Ascending aorta (tissue), 2 donors: ENCODE measurements around the gene MARCHF3. TPM values are rescaled to one million over a fixed set of nuclear protein-coding genes. Genes with fewer than 3 reads are reported as not detected.

ENCODE experiments used
- DNase-seq, 2 donors: peaks; one replicate each; pipeline ENCODE4 v3.0.0-alpha.2; 2019; ENCODE audit warnings: low spot score in 2 of 2
- H3K27ac ChIP-seq, 2 donors: fragments of 200-600 bp; sonication (generic); one replicate each; pipeline ENCODE4 v1.5.1; 2016 to 2017; ENCODE audit warnings: mild to moderate bottlenecking in 1 of 2
- H3K27me3 ChIP-seq: fragments of 200-600 bp; sonication (generic); one replicate; pipeline ENCODE4 v1.5.1; 2017
- H3K36me3 ChIP-seq, 2 donors: fragments of 200-600 bp; sonication (generic); one replicate each; pipeline ENCODE4 v1.5.1; 2016
- H3K4me1 ChIP-seq, 2 donors: fragments of 200-600 bp; sonication (generic); one replicate each; pipeline ENCODE4 v1.5.1; 2016 to 2017; ENCODE audit warnings: mild to moderate bottlenecking in 1 of 2
- H3K4me3 ChIP-seq, 2 donors: fragments of 200-600 bp; sonication (generic); one replicate each; pipeline ENCODE4 v1.5.1; 2016 to 2017; ENCODE audit warnings: mild to moderate bottlenecking in 1 of 2
- H3K9me3 ChIP-seq, 2 donors: fragments of 200-600 bp; sonication (generic); one replicate each; pipeline ENCODE4 v1.5.1; 2016
- CTCF ChIP-seq, 3 experiments: fragments of 200-600 bp in 2 of 3; fragments of 450-650 bp in 1 of 3; sonication (generic) in 2 of 3; IDR thresholded peaks; one replicate each; pipeline ENCODE4 v1.5.1; 2016 to 2019; ENCODE audit warnings: antibody characterized with exemption in 3 of 3, mild to moderate bottlenecking in 1 of 3, moderate library complexity in 1 of 3
- intact Hi-C: fragments of 100-400 bp; cut with DNase I; formaldehyde crosslinking; loops from one replicate; pipeline ENCODE4 v1.15.1; 2023
- total RNA-seq: library from RNA; depleted of rRNA; stranded (reverse); fragments of >200 nt; gene quantifications from one replicate; pipeline ENCODE4 v1.1.0, GENCODE V29; 2016

The MARCHF3 gene
- total RNA-seq, 1 donor from 2014 or later, result 22.6 TPM

GRCh38 chr5:127072861-127073846, 42.8 kb upstream of the MARCHF3 start, which contains the start of gene C5orf63:
Gene C5orf63, minus strand, starts transcription at chr5:127073502. Its CDS starts 14,507 bp downstream, at chr5:127058995.
- no peaks in the 10 kb centered on the region for H3K4me1 ChIP-seq
- peak within 1 kb of the TSS; percentile 67 to 68 for H3K4me3 ChIP-seq
- intact Hi-C loops, result loop anchor here (5.0 kb wide), 1 partner anchor 41 kb away; the partner anchor contains the start of gene MARCHF3
- H3K36me3 ChIP-seq, result no peaks in the 10 kb centered on the region
- no peaks in the 10 kb centered on the region for H3K9me3 ChIP-seq
- no peaks in the 10 kb centered on the region for H3K27me3 ChIP-seq
- no peak within 1 kb of the TSS for H3K27ac ChIP-seq
- DNase-seq, result no peak
- no peak for TF ChIP-seq CTCF (IDR thresholded peaks at IDR 0.05)

- H3K4me1 ChIP-seq, result no peaks in the 10 kb centered on the region
- H3K27me3 ChIP-seq, result no peaks in the 10 kb centered on the region
- H3K4me3 ChIP-seq, result no peak overlapping the region
- intact Hi-C loops, result loop anchor here (5.0 kb wide), 1 partner anchor 38 kb away; the partner anchor contains the start of gene MARCHF3
- no peak overlapping the region for H3K27ac ChIP-seq
- no peaks in the 10 kb centered on the region for H3K36me3 ChIP-seq
- DNase-seq, result no peak
- TF ChIP-seq CTCF (IDR thresholded peaks at IDR 0.05), result no peak
- no peaks in the 10 kb centered on the region for H3K9me3 ChIP-seq
These were observed 39.9 kb upstream of the MARCHF3 start for GRCh38 chr5:127070243-127070642.

GRCh38 chr5:127068493-127069214, 38.3 kb upstream of the MARCHF3 start:
- Histone ChIP-seq H3K27ac (no peak overlapping the region), H3K4me1 (no peaks in the 10 kb centered on the region), H3K9me3 (no peaks in the 10 kb centered on the region), H3K36me3 (no peaks in the 10 kb centered on the region), H3K4me3 (no peak overlapping the region), H3K27me3 (no peaks in the 10 kb centered on the region)
- intact Hi-C loops, result no loop called here
- no peak for TF ChIP-seq CTCF (IDR thresholded peaks at IDR 0.05)
- no peak for DNase-seq

- no peak for TF ChIP-seq CTCF (IDR thresholded peaks at IDR 0.05)
- no peaks in the 10 kb centered on the region for H3K9me3 ChIP-seq
- H3K4me1 ChIP-seq, result no peaks in the 10 kb centered on the region
- no peak for DNase-seq
- no peak overlapping the region for H3K4me3 ChIP-seq
- intact Hi-C loops, result no loop called here
- no peak overlapping the region for H3K27ac ChIP-seq
- H3K27me3 ChIP-seq, result no peaks in the 10 kb centered on the region
- H3K36me3 ChIP-seq, result no peaks in the 10 kb centered on the region
These were observed 36.4 kb upstream of the MARCHF3 start for GRCh38 chr5:127066721-127067120.

GRCh38 chr5:127064253-127064840, 34.0 kb upstream of the MARCHF3 start:
- intact Hi-C loops, result no loop called here
- TF ChIP-seq CTCF (IDR thresholded peaks at IDR 0.05), result no peak
- no peaks in the 10 kb centered on the region for H3K9me3 ChIP-seq
- no peaks in the 10 kb centered on the region for H3K36me3 ChIP-seq
- no peak overlapping the region for H3K4me3 ChIP-seq
- H3K4me1 ChIP-seq, result no peaks in the 10 kb centered on the region
- no peak overlapping the region for H3K27ac ChIP-seq
- no peak for DNase-seq
- H3K27me3 ChIP-seq, result no peaks in the 10 kb centered on the region
